Kidney glomerular epithelial cell (primary cell): ENCODE results near the gene FZD10.
A peak's percentile ranks its signal among the peaks of the same experiment; 100 is the strongest.

ENCODE experiments used
- DNase-seq: peaks from one replicate; lab custom pipeline; 2025; lab: John Stamatoyannopoulos, UW

FZD10 gene

GRCh38 chr12:130179621-130180020 is 17.4 kb downstream of the FZD10 start:
- DNase-seq, result no peak

- no peak for DNase-seq
These were observed 18.9 kb downstream of the FZD10 start for GRCh38 chr12:130181211-130181610.

- no peak for DNase-seq
These were observed 21.5 kb downstream of the FZD10 start for GRCh38 chr12:130183585-130184370.

- no peak for DNase-seq
These were observed 22.3 kb downstream of the FZD10 start for GRCh38 chr12:130184404-130185090.

GRCh38 chr12:130185455-130186391 is 23.5 kb downstream of the FZD10 start:
- DNase-seq, result no peak

GRCh38 chr12:130186651-130187268 is 24.5 kb downstream of the FZD10 start:
- peak; percentile 60 for DNase-seq

- DNase-seq, result no peak
These were observed 30.5 kb downstream of the FZD10 start for GRCh38 chr12:130192642-130193345.

- no peak for DNase-seq
These were observed 31.9 kb downstream of the FZD10 start for GRCh38 chr12:130194154-130194553.

GRCh38 chr12:130195369-130195768 is 33.1 kb downstream of the FZD10 start:
- DNase-seq, result no peak

GRCh38 chr12:130195776-130196175 is 33.5 kb downstream of the FZD10 start:
- no peak for DNase-seq

- DNase-seq, result no peak
These were observed 34.6 kb downstream of the FZD10 start for GRCh38 chr12:130196827-130197226.

- DNase-seq, result no peak
These were observed 35.9 kb downstream of the FZD10 start for GRCh38 chr12:130198026-130198662.

GRCh38 chr12:130198663-130199060 is 36.4 kb downstream of the FZD10 start:
- no peak for DNase-seq

- no peak for DNase-seq
These were observed 37.5 kb downstream of the FZD10 start for GRCh38 chr12:130199581-130200390.

GRCh38 chr12:130200445-130200844 is 38.2 kb downstream of the FZD10 start:
- no peak for DNase-seq

- DNase-seq, result no peak
These were observed 38.8 kb downstream of the FZD10 start for GRCh38 chr12:130201037-130201436.

GRCh38 chr12:130202201-130202600 is 39.9 kb downstream of the FZD10 start:
- DNase-seq, result no peak

GRCh38 chr12:130203151-130203550 is 40.9 kb downstream of the FZD10 start:
- DNase-seq, result no peak

- no peak for DNase-seq
These were observed 42.3 kb downstream of the FZD10 start for GRCh38 chr12:130204541-130204953.

- no peak for DNase-seq
These were observed 43.2 kb downstream of the FZD10 start for GRCh38 chr12:130205495-130205894.
